Fibroblast of lung (primary cell): ENCODE measurements around the gene LMBRD1.

Source experiments
- EZH2 ChIP-seq: IDR thresholded peaks from 2 replicates; pipeline ENCODE4 v1.5.1; 2012; ENCODE audit warnings: low read length, control low read depth, mild to moderate bottlenecking; ENCODE audit errors: missing control alignments
- TF ChIP-seq, protein P1 (sequence below), 2 donors: IDR thresholded peaks in 1 of 2; conservative IDR thresholded peaks in 1 of 2; 1 replicate in 1 of 2; 2 replicates in 1 of 2; pipeline ENCODE4 v1.5.1; 2011 to 2012; ENCODE audit warnings: low read length in 2 of 2, control low read depth in 1 of 2, inconsistent platforms in 1 of 2, low read depth in 1 of 2, mild to moderate bottlenecking in 1 of 2

GRCh38 chr6:69784595-69785377 lies 12.0 kb downstream of the LMBRD1 start:
- TF ChIP-seq, protein P1, sequence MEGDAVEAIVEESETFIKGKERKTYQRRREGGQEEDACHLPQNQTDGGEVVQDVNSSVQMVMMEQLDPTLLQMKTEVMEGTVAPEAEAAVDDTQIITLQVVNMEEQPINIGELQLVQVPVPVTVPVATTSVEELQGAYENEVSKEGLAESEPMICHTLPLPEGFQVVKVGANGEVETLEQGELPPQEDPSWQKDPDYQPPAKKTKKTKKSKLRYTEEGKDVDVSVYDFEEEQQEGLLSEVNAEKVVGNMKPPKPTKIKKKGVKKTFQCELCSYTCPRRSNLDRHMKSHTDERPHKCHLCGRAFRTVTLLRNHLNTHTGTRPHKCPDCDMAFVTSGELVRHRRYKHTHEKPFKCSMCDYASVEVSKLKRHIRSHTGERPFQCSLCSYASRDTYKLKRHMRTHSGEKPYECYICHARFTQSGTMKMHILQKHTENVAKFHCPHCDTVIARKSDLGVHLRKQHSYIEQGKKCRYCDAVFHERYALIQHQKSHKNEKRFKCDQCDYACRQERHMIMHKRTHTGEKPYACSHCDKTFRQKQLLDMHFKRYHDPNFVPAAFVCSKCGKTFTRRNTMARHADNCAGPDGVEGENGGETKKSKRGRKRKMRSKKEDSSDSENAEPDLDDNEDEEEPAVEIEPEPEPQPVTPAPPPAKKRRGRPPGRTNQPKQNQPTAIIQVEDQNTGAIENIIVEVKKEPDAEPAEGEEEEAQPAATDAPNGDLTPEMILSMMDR (conservative IDR thresholded peaks at IDR 0.05 in 1 of 2, IDR thresholded peaks at IDR 0.05 in 1 of 2; ENCODE audit: low read depth in 1 of 2, low read length in 2 of 2): no peak
- TF ChIP-seq EZH2: no peak
